Tibial nerve (tissue), 4 donors: ENCODE results near the gene NFIA.

Experiments
- EP300 ChIP-seq, 2 donors: sonication (generic); formaldehyde crosslinking; IDR thresholded peaks; one replicate each; pipeline ENCODE4 v1.6.1; 2017; ENCODE audit warnings: antibody characterized with exemption in 2 of 2, mild to moderate bottlenecking in 1 of 2
- TF ChIP-seq, protein P1 (sequence below), 5 experiments: fragments of 200-600 bp in 3 of 5; fragments of 450-650 bp in 2 of 5; sonication (generic) in 3 of 5; IDR thresholded peaks; one replicate each; pipeline ENCODE4 v1.5.1; 2016 to 2019; ENCODE audit warnings: antibody characterized with exemption in 5 of 5, mild to moderate bottlenecking in 3 of 5, moderate library complexity in 2 of 5

GRCh38 chr1:61327436-61327835 lies 245.1 kb downstream of the NFIA start:
- TF ChIP-seq, protein P1, sequence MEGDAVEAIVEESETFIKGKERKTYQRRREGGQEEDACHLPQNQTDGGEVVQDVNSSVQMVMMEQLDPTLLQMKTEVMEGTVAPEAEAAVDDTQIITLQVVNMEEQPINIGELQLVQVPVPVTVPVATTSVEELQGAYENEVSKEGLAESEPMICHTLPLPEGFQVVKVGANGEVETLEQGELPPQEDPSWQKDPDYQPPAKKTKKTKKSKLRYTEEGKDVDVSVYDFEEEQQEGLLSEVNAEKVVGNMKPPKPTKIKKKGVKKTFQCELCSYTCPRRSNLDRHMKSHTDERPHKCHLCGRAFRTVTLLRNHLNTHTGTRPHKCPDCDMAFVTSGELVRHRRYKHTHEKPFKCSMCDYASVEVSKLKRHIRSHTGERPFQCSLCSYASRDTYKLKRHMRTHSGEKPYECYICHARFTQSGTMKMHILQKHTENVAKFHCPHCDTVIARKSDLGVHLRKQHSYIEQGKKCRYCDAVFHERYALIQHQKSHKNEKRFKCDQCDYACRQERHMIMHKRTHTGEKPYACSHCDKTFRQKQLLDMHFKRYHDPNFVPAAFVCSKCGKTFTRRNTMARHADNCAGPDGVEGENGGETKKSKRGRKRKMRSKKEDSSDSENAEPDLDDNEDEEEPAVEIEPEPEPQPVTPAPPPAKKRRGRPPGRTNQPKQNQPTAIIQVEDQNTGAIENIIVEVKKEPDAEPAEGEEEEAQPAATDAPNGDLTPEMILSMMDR (IDR thresholded peaks at IDR 0.05) = no peak
- no peak for TF ChIP-seq EP300 (IDR thresholded peaks at IDR 0.05)
